HG02943 (cell line): ENCODE results near the gene CD96.
"Not testable (repeated sequence)": the region's sequence is repeated elsewhere in the genome, so short reads cannot be mapped to it uniquely, and the experiment has no call there.

Source experiments
- ATAC-seq: cut with Tn5 transposase; IDR thresholded peaks from one replicate; pipeline ENCODE4 v1.9.1; 2021; ENCODE audit warnings: mild to moderate bottlenecking, low read depth, moderate library complexity; ENCODE audit not compliant: unreplicated experiment

CD96 gene

GRCh38 chr3:111541911-111542483 is at the start of gene CD96:
CD96 (plus strand) TSS chr3:111542197; CDS start chr3:111542249, 52 bp downstream.
- peak; percentile 46 for ATAC-seq

GRCh38 chr3:111493276-111493675 is 48.7 kb upstream of the CD96 start:
- ATAC-seq: no peak

- ATAC-seq: no peak
These were observed 45.0 kb upstream of the CD96 start for GRCh38 chr3:111496894-111497559.

- no peak for ATAC-seq
These were observed 44.0 kb upstream of the CD96 start for GRCh38 chr3:111498022-111498421.

- no peak for ATAC-seq
These were observed 35.6 kb upstream of the CD96 start for GRCh38 chr3:111506435-111506834.

- no peak for ATAC-seq
These were observed 32.7 kb upstream of the CD96 start for GRCh38 chr3:111509308-111509707.

GRCh38 chr3:111517801-111518200 is 24.2 kb upstream of the CD96 start:
- no peak for ATAC-seq

- no peak for ATAC-seq
These were observed 22.7 kb upstream of the CD96 start for GRCh38 chr3:111519178-111519855.

GRCh38 chr3:111521891-111522290 is 20.1 kb upstream of the CD96 start:
- ATAC-seq: no peak

GRCh38 chr3:111524486-111524885 is 17.5 kb upstream of the CD96 start:
- not testable (repeated sequence) for ATAC-seq

- no peak for ATAC-seq
These were observed 10.6 kb upstream of the CD96 start for GRCh38 chr3:111531446-111531845.

GRCh38 chr3:111534701-111535100 is 7.3 kb upstream of the CD96 start:
- no peak for ATAC-seq

- ATAC-seq: no peak
These were observed 3.9 kb upstream of the CD96 start for GRCh38 chr3:111538111-111538510.

GRCh38 chr3:111538681-111539083 is 3.3 kb upstream of the CD96 start:
- ATAC-seq: peak; percentile 27

- peak; percentile 68 for ATAC-seq
These were observed 2.4 kb upstream of the CD96 start for GRCh38 chr3:111539351-111540331.

- no peak for ATAC-seq
These were observed 606 bp upstream of the CD96 start for GRCh38 chr3:111541391-111541790.

- ATAC-seq: no peak
These were observed 759 bp downstream of the CD96 start for GRCh38 chr3:111542611-111543300.

GRCh38 chr3:111545349-111545748 is 3.4 kb downstream of the CD96 start:
- ATAC-seq: no peak

- peak; percentile 92 for ATAC-seq
These were observed 5.6 kb downstream of the CD96 start for GRCh38 chr3:111547631-111548030.

GRCh38 chr3:111548092-111548491 is 6.1 kb downstream of the CD96 start:
- ATAC-seq: peak; percentile 55
